HPDE6-E6E7 (cell line): ENCODE measurements around the gene MOB1A.
"Not testable (repeated sequence)": the region's sequence is repeated elsewhere in the genome, so short reads cannot be mapped to it uniquely, and the experiment has no call there.

Source experiments
- DNase-seq: peaks from one replicate; pipeline ENCODE4 v3.0.0; 2011; ENCODE audit warnings: missing footprints; ENCODE audit errors: extremely low spot score

Gene MOB1A

DNA sequence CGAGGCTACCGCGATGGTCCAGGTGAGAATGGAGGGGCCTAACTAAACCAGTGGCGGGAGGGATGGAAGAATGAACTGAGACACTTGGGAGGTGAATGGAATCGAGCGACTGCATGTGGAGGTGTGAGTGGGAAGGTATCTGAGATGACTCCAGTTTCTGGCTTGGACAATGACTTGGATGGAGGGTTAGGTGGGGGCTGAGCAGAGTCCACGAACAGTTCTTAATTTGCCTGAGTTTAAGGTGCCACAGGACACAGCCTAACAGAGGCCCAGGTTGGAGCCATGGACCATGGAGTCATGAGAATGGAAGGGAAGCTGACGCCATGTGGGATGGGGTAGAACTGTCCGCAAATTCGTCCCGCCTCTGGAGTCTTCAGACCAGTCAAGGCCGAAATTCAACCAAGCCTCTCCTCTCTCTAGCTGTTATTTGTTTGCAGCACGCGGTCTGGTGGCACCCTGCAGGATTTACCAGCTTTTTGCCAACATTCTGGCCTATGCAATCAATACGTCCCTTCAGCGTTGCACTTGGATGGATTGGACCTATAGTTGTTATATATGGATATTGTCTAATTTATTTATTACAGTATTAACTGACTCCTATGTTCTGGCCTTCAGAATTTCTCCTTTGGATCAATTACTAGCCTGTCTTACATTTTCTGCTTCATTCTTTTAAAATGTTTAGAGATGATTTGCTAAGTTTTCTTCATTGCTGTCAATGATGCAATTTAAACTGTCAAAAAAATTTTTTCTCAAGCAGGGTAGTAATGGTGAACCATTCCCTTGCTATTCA, 30.0 kb downstream of the MOB1A start:
- DNase-seq, result no peak

DNA sequence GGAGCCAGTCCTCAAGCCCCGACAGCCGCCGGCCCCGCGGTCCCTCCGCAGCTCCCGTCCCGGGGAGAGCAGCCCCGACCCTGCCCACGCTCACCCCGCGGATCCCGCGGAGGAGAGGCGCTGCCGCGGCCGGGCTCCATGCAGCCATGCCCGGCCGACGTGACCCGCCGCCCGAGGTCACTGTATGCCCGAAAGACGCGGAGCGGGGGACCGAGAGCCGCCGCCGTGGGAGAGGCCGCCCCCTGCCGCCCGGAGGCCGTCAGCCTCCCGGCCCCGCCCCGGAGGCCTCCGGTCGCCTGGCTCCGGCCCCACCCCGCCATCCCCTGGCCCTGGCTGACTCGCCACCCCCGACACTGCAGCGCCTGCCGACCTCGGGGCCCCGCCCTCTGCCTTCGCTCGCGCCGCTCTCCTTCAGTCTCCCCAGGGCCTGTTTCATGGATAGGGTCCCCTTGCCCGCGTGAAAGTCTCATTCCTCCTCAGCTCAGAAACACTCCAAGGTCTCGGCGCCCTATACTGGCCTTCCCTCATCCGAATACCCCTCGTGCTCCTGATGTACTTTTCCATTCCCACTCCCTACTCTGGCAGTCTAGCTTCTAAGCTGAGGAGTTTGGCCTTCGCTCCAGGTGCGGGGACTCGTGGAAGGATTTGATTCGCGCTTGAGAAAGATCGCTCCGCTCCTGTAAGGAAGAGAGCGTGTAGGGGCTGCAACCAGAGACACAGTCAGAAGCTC, 30.8 kb downstream of the MOB1A start, which contains the start of gene BOLA3:
BOLA3 (minus strand) TSS at position 186 of the 730 bp plus-strand sequence; CDS start at position 148, 38 bp downstream.
- DNase-seq, result peak; percentile 88

DNA sequence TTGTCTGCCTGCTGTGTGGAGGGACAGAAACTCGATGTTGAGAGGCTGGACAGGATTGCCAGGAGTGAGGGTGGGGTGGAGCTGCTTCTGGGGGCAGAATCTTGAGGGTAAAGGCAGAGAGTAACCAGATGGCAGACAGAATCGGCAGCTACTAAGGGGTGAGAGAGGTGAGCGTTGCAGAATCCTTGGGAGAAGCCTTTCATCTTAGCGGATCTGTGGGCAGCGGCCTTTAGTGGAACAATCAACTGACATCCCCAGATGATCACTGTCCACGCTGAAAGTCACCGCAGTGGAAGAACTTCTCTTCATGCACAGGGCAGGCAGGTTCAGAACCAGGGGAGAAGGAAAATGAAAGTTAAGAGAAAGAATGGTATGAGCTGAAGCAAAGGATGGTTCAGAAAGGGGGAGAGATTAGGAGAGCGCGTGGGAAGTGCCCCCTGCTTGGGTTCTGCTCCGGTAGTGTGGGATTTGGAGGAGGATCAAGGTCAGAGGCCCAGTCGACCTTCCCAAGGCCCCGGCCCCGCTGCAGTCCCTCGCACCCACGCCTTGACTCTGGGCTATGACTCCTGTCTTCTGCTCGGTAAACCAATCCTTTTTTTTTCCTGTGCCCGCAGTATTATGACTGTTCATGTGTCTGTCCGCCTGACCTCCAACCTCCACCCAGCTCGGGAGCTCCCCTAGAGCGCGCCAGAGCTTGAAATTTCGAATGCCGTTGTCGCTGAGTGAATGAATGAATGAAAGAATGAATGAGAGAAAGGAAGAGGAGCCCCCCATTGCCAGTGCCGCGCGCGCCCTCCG, 31.6 kb downstream of the MOB1A start:
- DNase-seq, result peak; percentile 20

- DNase-seq, result no peak
Measured at GRCh38 chr2:74142340-74142739, 36.3 kb downstream of the MOB1A start.

- no peak for DNase-seq
Measured at GRCh38 chr2:74138600-74139323, 39.9 kb downstream of the MOB1A start.

GRCh38 chr2:74137651-74138599, 40.8 kb downstream of the MOB1A start:
- no peak for DNase-seq

GRCh38 chr2:74131901-74132300, 46.8 kb downstream of the MOB1A start:
- DNase-seq, result no peak

- DNase-seq, result peak; percentile 64
Measured at GRCh38 chr2:74130211-74130995, 48.3 kb downstream of the MOB1A start.

GRCh38 chr2:74128206-74128605, 50.5 kb downstream of the MOB1A start:
- no peak for DNase-seq

GRCh38 chr2:74123955-74124354, 54.7 kb downstream of the MOB1A start:
- DNase-seq, result not testable (repeated sequence)

DNA sequence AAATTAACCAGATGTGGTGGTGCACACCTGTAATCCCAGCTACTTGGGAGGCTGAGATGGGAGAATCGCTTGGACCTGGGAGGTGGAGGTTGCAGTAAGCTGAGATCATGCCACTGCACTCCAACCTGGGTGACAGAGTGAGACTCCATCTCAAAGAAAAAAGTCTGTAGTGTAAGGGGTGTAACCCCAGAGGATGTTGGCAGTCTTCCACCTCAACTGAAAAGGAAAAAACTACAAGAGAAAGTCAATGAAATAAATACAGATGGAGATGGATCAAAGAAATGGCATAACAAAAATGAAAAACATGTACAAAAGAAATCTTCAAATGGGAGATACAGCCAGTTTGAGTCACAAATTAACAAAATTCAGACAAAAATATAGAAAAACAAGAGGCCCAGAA, 56.8 kb downstream of the MOB1A start:
- not testable (repeated sequence) for DNase-seq

DNA sequence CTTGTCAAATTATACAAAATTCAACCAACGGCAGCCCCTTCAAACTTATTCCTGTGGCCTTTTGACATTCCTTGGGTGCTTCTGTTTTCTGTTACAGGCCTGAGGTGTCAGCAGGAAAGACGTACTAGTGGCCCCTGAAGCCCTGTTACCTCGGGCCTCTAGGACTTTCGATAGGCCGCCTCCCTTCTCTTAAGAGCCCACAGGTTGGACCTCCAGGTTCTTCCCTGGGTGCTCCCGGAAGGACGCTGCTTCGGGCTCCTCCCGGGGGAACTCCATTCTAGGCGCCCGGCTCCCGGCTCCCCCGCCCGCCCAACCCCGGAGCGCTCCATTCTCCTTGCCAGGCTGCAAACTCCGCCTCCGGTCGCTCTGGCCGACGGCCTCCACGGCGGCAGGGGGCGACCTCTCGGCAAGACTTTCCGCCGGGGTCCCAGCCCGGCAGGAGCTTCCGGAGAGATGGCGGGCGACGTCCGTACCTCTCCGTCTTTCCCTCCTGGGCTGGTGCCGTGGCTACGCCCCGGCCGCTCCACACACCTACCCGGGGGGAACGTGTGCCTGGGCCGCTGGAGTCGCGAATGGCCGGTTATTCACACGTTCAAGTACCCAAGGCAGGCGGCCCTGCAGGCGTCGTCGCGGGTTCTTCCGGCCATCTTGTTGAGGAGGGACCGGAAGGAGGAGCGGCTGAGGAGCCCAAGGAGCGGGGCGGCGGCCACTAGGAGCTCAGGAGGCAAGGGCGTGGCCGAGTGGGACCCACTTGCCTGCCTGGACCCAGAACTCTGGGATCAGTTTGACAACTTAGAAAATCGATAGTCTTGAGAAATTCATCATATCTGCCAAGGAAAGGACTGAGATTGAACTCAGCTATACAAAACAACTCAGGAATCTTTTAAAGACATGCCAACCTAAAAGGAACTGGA, 58.5 kb downstream of the MOB1A start:
- peak; percentile 44 for DNase-seq

GRCh38 chr2:74119339-74119738, 59.3 kb downstream of the MOB1A start:
- DNase-seq, result no peak

- no peak for DNase-seq
Measured at GRCh38 chr2:74111380-74111779, 67.3 kb downstream of the MOB1A start.

DNA sequence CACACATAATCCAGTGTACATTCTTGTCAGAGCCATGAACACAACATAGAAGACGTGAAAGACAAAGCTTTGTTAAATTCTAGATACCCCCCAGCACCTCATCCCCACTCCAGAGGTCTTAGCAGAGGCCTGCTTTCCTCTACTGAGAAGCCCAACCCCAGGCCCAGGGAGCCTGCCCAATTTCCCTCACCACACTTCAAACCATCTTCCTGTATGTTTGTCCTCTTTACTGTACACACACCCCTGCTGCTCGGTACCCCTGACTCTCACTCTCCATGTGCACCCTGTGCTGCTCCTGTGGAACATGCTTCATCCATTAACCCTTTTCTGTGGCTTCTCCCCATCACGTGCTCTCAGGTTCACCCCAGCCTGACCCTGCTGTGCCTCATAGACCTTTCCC, 68.1 kb downstream of the MOB1A start:
- no peak for DNase-seq

DNA sequence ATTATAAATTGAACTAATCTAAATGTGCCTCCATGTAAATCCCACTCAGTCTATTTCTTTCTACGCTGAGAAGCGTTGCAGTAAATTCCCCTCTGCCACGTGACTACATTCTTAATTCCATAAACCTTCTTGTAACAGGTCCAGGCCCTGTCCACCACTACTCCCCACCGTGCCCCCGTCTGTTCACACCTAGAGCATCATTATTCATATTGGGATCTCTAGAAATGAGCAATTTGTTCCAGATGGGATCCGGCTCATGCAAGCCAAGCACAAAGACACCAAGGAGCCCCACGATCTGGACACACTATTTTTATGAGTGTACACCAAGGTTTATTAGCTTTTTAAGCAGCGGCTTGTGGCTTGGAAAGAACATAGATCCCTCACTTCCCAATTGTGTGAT, 69.1 kb downstream of the MOB1A start:
- no peak for DNase-seq

GRCh38 chr2:74107071-74107470, 71.6 kb downstream of the MOB1A start:
- no peak for DNase-seq

GRCh38 chr2:74105413-74105812, 73.3 kb downstream of the MOB1A start:
- no peak for DNase-seq

- DNase-seq, result no peak
Measured at GRCh38 chr2:74104839-74105238, 73.8 kb downstream of the MOB1A start.
